Measurements from ENCODE around the gene DHCR24.

DHCR24 gene

DNA sequence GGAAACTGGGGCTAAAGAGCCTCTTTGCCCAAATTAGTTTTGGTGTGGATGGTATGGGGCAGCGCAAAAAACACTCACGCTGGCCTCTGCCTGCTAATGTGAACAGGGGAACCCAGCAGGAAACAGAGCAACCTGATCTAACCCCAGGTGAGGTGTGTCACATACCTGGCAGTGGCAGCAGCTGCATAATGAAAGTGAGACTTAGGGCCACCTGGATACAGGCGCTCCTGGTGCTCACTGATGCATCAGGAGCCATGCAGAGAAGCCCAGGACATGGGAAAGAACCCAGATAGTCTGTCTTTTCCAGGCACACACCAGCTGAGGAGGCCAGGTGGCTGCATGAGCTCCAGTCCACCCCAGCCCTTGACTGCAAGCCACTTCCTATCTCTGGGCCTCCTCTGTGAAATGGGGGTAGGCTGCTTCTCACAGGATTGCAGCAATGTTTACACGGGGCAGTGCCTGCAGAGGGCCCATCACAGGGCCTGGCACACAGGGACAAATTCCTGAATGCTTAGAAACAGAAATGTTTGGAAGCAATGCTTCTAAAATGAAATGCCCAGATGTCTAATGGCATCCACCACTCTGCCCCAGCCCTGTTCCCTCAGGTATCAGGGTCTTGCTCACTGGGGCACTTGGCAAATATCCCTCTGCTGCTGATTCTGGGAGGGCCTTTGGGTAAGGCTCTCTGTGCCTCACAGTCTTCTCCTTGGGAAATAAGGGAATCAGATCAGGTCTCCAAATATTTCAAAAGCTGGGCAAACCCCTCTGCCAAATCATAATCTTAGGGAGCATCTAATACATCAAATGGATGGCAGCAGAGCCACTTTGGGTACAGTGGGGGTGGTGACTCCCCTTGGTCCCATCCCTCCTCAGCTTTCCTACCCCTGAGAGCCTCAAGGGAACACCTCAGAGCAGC lies 19.9 kb downstream of the DHCR24 start:
- Histone ChIP-seq H3K9ac (ENCODE audit: low read depth, low read length, poor library complexity) (no peak overlapping the region), H3K9me3 (replicated peaks in 1 of 2; ENCODE audit: control insufficient read depth in 2 of 2, insufficient read depth in 1 of 2, low read depth in 1 of 2, low read length in 2 of 2) (no peaks in the 10 kb centered on the region), H4K8ac (ENCODE audit: low read depth, low read length) (no peak overlapping the region), H2BK15ac (ENCODE audit: low read length) (no peak overlapping the region), H3K27me3 (ENCODE audit: control insufficient read depth in 3 of 3, insufficient read depth in 3 of 3, low read depth in 1 of 3, low read length in 3 of 3) (no peaks in the 10 kb centered on the region), H2BK5ac (ENCODE audit: low read length) (no peak overlapping the region), H2BK120ac (ENCODE audit: low read depth, low read length) (no peak overlapping the region), H2BK12ac (ENCODE audit: low read length) (no peak overlapping the region), H2AFZ (ENCODE audit: low read length) (no peak overlapping the region), H3K79me1 (ENCODE audit: low read depth, low read length) (peaks cover 4% of the 10 kb centered on the region), H3K4me2 (ENCODE audit: insufficient read depth, low read length, poor library complexity, severe bottlenecking) (no peak overlapping the region), H3K4me1 (ENCODE audit: control insufficient read depth in 2 of 2, insufficient read depth in 1 of 2, low read depth in 1 of 2, low read length in 2 of 2) (no peaks in the 10 kb centered on the region), H3K23ac (ENCODE audit: low read depth, low read length, poor library complexity) (no peak overlapping the region), H3K4ac (ENCODE audit: low read length) (no peak overlapping the region), H3K18ac (ENCODE audit: low read length) (no peak overlapping the region), H3K4me3 (ENCODE audit: low read length in 2 of 2) (no peak overlapping the region), H4K91ac (ENCODE audit: low read depth, low read length, poor library complexity) (peak overlapping the region; percentile 77), H3K14ac (ENCODE audit: low read length) (no peak overlapping the region), H2AK5ac (ENCODE audit: low read depth, low read length) (no peak overlapping the region), H3K27ac (replicated peaks; ENCODE audit: low read length) (no peak overlapping the region), H3K36me3 (replicated peaks in 1 of 2; ENCODE audit: control insufficient read depth in 2 of 2, insufficient read depth in 2 of 2, low read length in 2 of 2) (peaks cover 63 to 99% of the 10 kb centered on the region in 2 donors)
- no peak for DNase-seq (ENCODE audit: low spot score)
- no CpG with 5 or more reads among the region's 4 CpGs for WGBS, 2 donors (ENCODE audit: extremely low coverage in 2 of 2, insufficient read length in 2 of 2, insufficient replicate concordance in 1 of 2)

DNA sequence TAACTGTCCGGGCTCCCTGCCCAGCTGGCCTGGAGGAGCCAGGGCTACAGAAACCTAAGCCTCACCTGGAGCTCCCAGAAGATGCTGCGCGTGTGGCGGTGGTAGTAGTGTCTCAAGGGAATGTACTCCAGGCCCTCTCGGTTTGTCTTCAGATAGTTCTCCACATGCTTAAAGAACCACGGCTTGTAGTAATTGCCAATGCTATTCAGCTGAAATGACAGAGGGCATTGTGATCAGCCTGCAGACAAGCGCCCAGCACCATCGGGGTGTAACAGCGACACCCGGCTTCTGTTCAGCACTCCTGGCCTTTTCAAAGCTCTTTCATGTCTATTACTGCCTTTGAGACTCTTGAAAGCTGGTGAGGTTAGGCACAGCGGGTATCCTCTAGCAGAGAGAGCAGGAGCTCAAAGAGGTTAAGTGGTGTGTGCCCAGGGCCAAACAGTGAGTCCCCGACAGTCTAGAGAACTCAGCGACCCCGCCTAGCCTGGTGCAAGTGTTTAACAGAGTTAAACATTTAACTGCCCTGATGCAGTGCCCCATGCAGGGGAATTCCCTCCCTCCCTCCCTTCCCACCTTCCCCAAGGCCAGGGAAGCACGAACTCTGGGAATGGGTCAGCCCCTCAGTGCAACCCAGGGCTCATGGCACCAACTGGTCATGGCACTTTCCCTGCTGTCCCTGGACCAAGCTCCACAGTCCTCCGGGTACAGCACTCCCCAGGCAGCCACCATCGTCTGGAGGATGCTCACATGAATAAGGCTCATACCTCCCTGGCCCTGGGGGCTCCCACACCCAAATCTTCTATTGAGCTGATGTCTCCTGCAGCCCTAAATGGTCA lies 21.5 kb downstream of the DHCR24 start:
- no CpG with 5 or more reads among the region's 17 CpGs for WGBS, 2 donors (ENCODE audit: extremely low coverage in 2 of 2, insufficient read length in 2 of 2, insufficient replicate concordance in 1 of 2)
- Histone ChIP-seq H4K91ac (ENCODE audit: low read depth, low read length, poor library complexity) (no peak overlapping the region), H4K8ac (ENCODE audit: low read depth, low read length) (no peak overlapping the region), H3K27me3 (ENCODE audit: control insufficient read depth in 3 of 3, insufficient read depth in 3 of 3, low read depth in 1 of 3, low read length in 3 of 3) (no peaks in the 10 kb centered on the region), H2BK5ac (ENCODE audit: low read length) (no peak overlapping the region), H3K79me1 (ENCODE audit: low read depth, low read length) (peaks cover 4% of the 10 kb centered on the region), H3K36me3 (replicated peaks in 1 of 2; ENCODE audit: control insufficient read depth in 2 of 2, insufficient read depth in 2 of 2, low read length in 2 of 2) (peaks cover 61 to 99% of the 10 kb centered on the region in 2 donors), H3K4me3 (ENCODE audit: low read length in 2 of 2) (no peak overlapping the region), H3K9me3 (replicated peaks in 1 of 2; ENCODE audit: control insufficient read depth in 2 of 2, insufficient read depth in 1 of 2, low read depth in 1 of 2, low read length in 2 of 2) (no peaks in the 10 kb centered on the region), H3K18ac (ENCODE audit: low read length) (no peak overlapping the region), H3K4me1 (ENCODE audit: control insufficient read depth in 2 of 2, insufficient read depth in 1 of 2, low read depth in 1 of 2, low read length in 2 of 2) (no peaks in the 10 kb centered on the region), H2BK15ac (ENCODE audit: low read length) (no peak overlapping the region), H3K4me2 (ENCODE audit: insufficient read depth, low read length, poor library complexity, severe bottlenecking) (no peak overlapping the region), H3K14ac (ENCODE audit: low read length) (no peak overlapping the region), H3K9ac (ENCODE audit: low read depth, low read length, poor library complexity) (no peak overlapping the region), H2BK120ac (ENCODE audit: low read depth, low read length) (no peak overlapping the region), H3K27ac (replicated peaks; ENCODE audit: low read length) (no peak overlapping the region), H3K23ac (ENCODE audit: low read depth, low read length, poor library complexity) (no peak overlapping the region), H3K4ac (ENCODE audit: low read length) (no peak overlapping the region), H2AFZ (ENCODE audit: low read length) (no peak overlapping the region), H2BK12ac (ENCODE audit: low read length) (no peak overlapping the region), H2AK5ac (ENCODE audit: low read depth, low read length) (no peak overlapping the region)
- DNase-seq (ENCODE audit: low spot score): no peak

DNA sequence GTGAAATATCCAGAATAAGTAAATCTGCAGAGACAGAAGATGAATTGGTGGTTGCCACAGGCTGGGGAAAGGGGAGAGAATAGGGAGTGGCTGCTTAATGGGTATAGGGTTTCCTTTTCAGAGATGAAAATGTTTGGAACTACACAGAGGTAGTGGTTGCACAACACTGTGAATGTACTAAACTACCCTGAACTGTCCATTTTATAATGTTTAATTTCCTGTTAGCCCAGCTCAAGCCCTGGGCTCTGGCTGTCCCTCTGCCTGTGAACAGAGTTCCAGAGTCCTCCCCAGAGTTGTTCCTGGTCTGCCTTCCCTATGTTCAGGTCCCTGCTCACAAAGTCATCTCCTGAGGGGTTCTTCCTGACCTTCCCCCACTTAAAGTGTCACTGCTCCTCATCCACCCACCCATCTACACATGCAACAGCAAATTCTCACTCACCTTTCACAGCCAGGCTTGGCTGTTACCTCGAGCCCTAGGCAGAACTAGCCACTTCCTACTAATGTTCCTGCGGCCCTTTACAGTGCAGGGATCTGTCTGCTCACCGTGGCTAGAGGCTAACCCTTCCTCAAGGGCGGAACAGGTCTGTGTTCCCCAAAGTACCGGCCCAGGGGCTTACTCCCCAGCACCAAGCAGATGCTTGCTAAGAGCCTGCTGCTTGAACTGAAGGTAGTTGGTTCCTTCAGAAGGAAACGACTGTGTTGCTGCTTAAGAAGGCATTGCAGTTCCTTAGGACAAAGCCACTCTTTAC lies 22.4 kb downstream of the DHCR24 start:
- no peak overlapping the region for H3K23ac ChIP-seq (ENCODE audit: low read depth, low read length, poor library complexity)
- no CpG with 5 or more reads among the region's 6 CpGs for WGBS, 2 donors (ENCODE audit: extremely low coverage in 2 of 2, insufficient read length in 2 of 2, insufficient replicate concordance in 1 of 2)
- H2AFZ ChIP-seq (ENCODE audit: low read length): no peak overlapping the region
- no peaks in the 10 kb centered on the region for H3K9me3 ChIP-seq (replicated peaks in 1 of 2; ENCODE audit: control insufficient read depth in 2 of 2, insufficient read depth in 1 of 2, low read depth in 1 of 2, low read length in 2 of 2)
- no peaks in the 10 kb centered on the region for H3K4me1 ChIP-seq (ENCODE audit: control insufficient read depth in 2 of 2, insufficient read depth in 1 of 2, low read depth in 1 of 2, low read length in 2 of 2)
- no peak overlapping the region for H2BK12ac ChIP-seq (ENCODE audit: low read length)
- H3K14ac ChIP-seq (ENCODE audit: low read length): no peak overlapping the region
- H3K27ac ChIP-seq (replicated peaks; ENCODE audit: low read length): no peak overlapping the region
- no peak overlapping the region for H3K4me2 ChIP-seq (ENCODE audit: insufficient read depth, low read length, poor library complexity, severe bottlenecking)
- H2BK5ac ChIP-seq (ENCODE audit: low read length): no peak overlapping the region
- H3K79me1 ChIP-seq (ENCODE audit: low read depth, low read length): peaks cover 4% of the 10 kb centered on the region
- H3K9ac ChIP-seq (ENCODE audit: low read depth, low read length, poor library complexity): no peak overlapping the region
- no peak overlapping the region for H3K4ac ChIP-seq (ENCODE audit: low read length)
- no peak overlapping the region for H3K18ac ChIP-seq (ENCODE audit: low read length)
- no peak overlapping the region for H2AK5ac ChIP-seq (ENCODE audit: low read depth, low read length)
- no peak overlapping the region for H3K4me3 ChIP-seq (ENCODE audit: low read length in 2 of 2)
- H3K27me3 ChIP-seq (ENCODE audit: control insufficient read depth in 3 of 3, insufficient read depth in 3 of 3, low read depth in 1 of 3, low read length in 3 of 3): no peaks in the 10 kb centered on the region
- no peak overlapping the region for H2BK15ac ChIP-seq (ENCODE audit: low read length)
- H4K91ac ChIP-seq (ENCODE audit: low read depth, low read length, poor library complexity): no peak overlapping the region
- H2BK120ac ChIP-seq (ENCODE audit: low read depth, low read length): no peak overlapping the region
- H4K8ac ChIP-seq (ENCODE audit: low read depth, low read length): no peak overlapping the region
- H3K36me3 ChIP-seq (replicated peaks in 1 of 2; ENCODE audit: control insufficient read depth in 2 of 2, insufficient read depth in 2 of 2, low read length in 2 of 2): peaks cover 67 to 99% of the 10 kb centered on the region in 2 donors
- DNase-seq (ENCODE audit: low spot score): no peak

All from neuronal stem cell (in vitro differentiated cells).